ENCODE measurements around the gene SMO. TPM values are rescaled to one million over a fixed set of nuclear protein-coding genes. Genes with fewer than 3 reads are reported as not detected.
A peak's percentile ranks its signal among the peaks of the same experiment; 100 is the strongest.

SMO gene
- 4.6 TPM for total RNA-seq
- long read RNA-seq, result 0 reads

DNA sequence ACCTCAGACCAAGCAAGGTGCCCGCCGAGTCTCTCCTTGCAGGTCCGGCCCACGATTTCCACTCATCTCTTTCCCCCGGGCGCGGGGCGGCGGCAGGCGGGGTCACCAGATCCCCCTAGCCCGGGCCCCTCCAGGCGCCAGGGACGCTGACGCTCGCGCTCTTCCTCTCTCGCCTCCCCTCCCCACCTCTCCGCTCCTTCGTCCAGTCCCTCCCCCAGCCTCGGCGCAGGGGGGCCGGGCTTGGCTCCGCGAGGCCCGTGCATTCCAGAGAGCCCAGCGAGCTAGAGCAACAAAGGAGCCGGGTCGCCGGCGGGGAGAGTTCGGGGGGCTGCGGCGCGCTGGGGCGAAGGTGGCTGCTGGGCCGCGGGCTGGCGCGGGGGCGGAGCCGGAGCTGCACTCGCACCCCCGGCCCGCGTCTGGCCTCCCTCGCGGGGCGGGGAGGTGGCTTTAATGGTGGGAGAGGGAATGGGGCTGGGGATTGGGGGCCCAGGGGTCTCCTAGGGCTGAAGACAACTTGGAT lies at the start of gene SMO:
Gene SMO (plus strand): TSS at position 262 of the 520 bp plus-strand sequence. CDS start 519 bp downstream, outside the sequence.
- ATAC-seq, result peak; percentile 87
- peak; percentile 75 for DNase-seq (ENCODE audit: missing footprints)
- intact Hi-C loops (cut with DNase I), result no loop called here

GRCh38 chr7:129143724-129144094 lies 44.7 kb upstream of the SMO start:
- no peak for ATAC-seq

DNA sequence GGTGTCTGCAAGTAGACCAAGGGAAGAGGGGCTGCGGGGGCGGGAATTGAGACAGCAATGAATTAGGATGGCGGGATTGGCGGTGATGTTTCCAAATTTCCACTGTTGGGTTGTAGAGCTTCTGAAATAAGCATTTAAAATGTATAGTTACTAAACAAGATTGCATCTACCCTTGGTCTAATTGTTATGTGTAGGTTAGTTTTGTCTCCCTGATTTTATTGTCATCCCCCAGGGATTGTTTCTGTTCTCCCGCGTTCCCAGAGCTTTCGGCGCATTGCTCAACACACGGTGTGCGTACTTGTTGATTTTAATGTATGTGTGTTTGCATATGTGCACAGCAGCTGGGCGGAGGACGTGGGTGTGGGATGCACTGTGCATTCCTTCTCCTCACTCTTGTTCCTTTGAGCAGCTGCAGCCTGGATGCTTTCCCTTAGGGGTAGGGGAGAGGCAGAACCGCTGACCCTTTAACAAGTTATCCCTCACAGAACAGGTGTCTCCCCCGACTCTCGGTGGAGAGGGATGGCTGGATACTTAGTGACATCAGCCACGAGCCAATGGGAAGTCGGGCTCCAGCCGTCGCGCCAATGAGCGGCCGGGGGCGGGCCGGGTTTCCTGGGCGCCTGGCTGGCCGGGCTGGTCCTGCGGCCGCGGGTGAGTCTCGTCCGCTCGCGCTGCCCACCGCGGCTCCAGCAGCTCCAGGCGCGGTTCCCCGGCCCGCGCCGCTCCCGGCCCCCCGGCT lies 44.2 kb upstream of the SMO start, which contains the start of gene TSPAN33:
Gene TSPAN33 (plus strand): TSS at position 613 of the 739 bp plus-strand sequence. CDS start 274 bp downstream, outside the sequence.
- DNase-seq (ENCODE audit: missing footprints) (peak; percentile 92), ATAC-seq (peak; percentile 90)
- intact Hi-C loops (cut with DNase I), result no loop called here

More at GRCh38 chr7:129143724-129144094, 44.7 kb upstream of the SMO start:
- intact Hi-C loops (cut with DNase I), result no loop called here
- DNase-seq (ENCODE audit: missing footprints), result no peak

DNA sequence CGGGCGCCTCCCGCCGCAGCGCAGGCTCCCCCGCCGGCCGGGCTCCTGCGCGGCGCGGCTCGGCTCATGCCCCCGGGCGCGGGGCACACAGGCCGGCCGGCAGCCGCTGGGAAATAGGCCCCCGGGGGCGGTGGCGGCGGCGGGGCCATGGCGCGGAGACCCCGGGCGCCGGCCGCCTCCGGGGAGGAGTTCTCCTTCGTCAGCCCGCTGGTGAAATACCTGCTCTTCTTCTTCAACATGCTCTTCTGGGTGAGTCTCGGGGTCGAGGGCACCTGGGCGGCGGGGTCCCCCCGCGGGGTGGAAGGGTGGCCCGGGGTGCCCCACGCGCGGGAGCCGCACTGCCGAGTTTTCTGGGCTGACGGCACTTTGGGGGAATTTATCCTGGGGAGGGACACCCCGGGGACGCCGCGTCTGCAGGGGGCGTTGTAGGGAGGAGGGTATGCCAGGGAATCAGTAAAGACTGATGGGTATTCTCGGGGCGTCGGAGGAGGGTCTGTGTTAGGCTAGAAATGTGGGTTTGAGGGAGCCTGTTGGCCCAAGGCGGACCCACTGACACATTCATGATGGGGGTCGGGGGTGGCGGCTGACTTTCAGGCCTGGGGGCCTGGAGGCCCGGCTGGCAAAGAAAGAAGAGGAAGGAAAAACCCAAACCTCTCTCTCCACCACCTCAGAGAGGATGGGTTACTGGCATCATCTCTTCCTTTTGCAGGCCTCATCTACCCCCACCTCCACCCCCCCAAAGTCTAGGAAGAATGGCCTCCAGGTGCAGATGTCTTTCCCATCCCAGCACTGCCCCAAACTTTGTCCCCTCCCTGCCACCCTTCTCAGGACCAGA lies 43.4 kb upstream of the SMO start:
- ATAC-seq (no peak), DNase-seq (ENCODE audit: missing footprints) (no peak)
- intact Hi-C loops (cut with DNase I), result no loop called here

- ATAC-seq (peak; percentile 46), DNase-seq (ENCODE audit: missing footprints) (peak; percentile 68)
- intact Hi-C loops (cut with DNase I), result no loop called here
Measured at GRCh38 chr7:129146237-129146979, 42.0 kb upstream of the SMO start.

DNA sequence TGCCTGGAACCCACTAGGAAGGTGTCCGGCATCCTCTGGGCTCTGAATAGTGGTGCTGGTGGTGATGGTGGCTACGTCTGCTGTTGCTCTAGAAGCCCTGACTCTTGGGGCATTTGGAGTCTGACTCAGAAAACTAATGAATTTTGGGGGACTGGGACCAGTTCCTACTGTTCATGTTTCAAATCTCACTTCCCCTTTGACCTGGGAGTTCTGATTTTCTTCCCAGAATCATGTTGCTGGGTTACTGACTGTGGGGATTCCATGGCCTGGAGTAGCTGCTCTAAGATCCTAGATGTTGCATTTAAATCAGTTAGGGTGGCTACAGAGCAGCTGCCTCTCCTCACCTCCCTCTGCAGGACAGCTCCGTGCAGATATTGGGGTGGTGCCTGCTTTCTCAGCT lies 40.7 kb upstream of the SMO start:
- no peak for DNase-seq (ENCODE audit: missing footprints)
- no peak for ATAC-seq
- intact Hi-C loops (cut with DNase I), result no loop called here

DNA sequence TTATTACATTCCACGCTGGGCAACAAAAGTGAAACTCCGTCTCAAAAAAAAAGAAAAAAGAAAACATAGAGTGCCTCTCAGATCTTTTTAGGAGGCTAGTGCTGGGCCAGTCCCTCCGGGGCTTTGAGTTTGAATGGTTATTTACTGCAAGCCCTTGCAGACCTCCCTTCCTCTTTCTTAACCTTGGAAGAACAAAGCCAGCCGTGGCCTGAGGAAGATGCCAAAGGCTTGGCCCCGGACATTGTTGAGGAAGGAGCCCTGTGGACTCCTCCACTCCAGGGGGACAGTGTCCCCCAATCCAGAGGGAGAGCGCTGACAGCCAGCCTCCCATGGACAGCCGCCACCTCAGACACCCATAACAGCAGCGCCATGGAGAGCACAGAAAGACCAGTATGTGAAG lies 38.9 kb upstream of the SMO start:
- no peak for DNase-seq (ENCODE audit: missing footprints)
- intact Hi-C loops (cut with DNase I), result no loop called here
- peak; percentile 12 for ATAC-seq

DNA sequence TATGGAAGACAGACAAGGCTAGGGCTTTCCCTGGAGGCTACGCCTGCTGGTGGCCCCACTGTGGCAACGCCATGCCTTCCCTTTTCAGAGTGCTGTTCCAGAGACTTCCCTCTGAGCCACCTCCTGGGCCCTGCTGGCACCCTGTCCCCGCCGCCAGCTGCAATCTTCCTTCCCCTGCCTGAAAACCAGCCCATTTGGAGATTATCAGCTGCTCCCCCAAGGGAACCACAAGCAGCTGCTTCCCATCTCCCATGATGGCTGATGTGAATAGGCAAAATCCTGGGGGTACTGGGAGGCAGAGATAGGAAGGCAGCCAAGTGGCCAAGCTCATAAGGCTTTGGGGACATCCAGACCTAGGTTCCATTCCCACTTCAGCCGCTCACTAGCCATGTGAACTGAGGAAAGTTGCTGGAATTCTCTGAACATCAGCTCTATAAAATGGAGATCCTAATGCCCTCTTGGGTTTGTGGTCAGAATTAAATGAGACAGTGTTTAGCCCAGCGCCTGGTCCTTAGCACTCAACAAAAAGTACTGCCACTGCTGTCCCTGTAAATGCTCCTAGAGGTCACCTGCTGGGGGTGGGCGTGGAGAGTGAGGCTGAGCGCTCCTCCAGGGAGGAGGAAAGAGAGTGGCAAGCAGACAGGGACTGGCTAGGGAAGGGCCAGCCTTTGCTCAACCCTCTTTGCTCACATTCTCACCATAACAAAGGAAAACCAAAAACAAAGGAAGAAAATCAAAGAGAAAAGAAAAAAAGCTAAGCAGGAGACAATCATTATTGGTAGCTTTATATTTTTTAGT lies 38.0 kb upstream of the SMO start:
- ATAC-seq (peak; percentile 58), DNase-seq (ENCODE audit: missing footprints) (peak; percentile 64)
- intact Hi-C loops (cut with DNase I), result no loop called here

DNA sequence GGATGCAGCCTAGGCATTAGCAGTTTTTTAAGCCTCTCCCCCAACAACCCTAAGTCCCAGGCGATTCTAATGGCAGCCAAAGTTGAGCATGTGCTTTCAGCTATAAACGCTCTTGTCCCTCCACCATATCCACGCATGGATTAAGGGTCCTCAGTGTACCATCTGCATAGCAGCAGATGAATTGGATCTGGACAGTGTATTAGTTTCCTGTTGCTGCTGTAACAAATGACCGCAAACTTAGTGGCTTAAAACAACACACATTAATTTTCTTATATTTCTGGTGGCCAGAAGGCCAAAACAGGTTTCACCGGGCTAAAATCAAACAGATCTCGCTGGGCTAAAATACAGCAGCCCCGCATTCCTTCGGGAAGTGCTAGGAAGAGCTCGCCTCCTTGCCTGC lies 30.8 kb upstream of the SMO start:
- no peak for DNase-seq (ENCODE audit: missing footprints)
- no peak for ATAC-seq
- intact Hi-C loops (cut with DNase I), result no loop called here

DNA sequence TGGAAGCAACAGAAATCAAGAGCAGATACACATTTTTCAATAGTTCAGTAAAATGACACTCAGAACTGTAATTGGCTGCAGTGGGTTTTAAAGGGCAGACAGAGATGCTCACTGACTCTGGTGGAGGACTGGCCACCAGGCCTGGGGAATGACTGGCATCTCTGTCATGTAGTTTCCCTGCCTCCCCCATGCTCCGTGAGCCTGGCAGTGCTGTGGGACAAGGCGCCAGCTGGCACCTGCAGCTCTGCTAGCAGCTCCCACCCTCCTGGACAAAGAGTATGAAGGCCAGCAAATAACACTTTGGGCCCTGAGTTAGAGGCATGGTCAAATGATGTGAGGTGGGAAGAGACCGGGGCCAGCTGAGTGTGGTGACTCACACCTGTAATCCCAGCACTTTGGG lies 28.9 kb upstream of the SMO start:
- no peak for DNase-seq (ENCODE audit: missing footprints)
- intact Hi-C loops (cut with DNase I), result no loop called here
- peak; percentile 86 for ATAC-seq

GRCh38 chr7:129160161-129160905 lies 28.1 kb upstream of the SMO start:
- no peak for ATAC-seq
- intact Hi-C loops (cut with DNase I), result no loop called here

DNA sequence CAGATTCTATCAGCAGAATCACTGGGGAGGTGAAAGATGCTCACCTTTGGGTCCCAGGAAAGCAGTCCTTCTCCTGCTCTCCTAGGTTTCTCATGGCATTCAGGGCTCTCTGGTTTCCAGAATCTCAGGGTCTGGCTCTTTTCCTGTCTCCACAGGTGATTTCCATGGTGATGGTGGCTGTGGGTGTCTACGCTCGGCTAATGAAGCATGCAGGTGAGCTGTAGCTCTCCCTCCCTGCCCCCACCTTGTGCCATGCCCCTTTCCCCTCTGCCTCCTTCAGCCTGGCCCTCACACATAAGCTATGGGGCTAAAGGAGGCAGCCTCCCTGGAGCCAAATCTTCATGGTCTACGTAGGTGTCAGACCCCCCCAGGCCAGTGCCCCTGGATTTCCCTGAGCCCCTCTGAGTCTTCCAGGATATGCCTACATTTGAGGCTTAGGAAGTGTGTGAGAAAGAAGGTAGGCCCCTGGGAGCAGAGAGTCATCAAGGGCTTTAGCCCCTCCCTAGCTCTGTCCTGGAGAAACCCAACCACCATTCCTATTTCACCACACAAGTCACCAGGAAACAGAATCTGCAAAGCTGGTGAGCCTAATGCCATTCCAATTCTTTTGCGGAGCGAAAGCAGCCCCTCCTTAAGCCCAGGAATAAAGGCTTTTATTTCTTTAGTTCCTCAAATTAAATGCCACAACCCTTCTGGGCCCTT lies 26.8 kb upstream of the SMO start:
- no peak for DNase-seq (ENCODE audit: missing footprints)
- intact Hi-C loops (cut with DNase I), result loop anchor here (2.0 kb wide), 1 partner anchor 49 kb away; no protein-coding TSS in a partner anchor
- ATAC-seq, result no peak

More at GRCh38 chr7:129160161-129160905, 28.1 kb upstream of the SMO start:
- no peak for DNase-seq (ENCODE audit: missing footprints)

DNA sequence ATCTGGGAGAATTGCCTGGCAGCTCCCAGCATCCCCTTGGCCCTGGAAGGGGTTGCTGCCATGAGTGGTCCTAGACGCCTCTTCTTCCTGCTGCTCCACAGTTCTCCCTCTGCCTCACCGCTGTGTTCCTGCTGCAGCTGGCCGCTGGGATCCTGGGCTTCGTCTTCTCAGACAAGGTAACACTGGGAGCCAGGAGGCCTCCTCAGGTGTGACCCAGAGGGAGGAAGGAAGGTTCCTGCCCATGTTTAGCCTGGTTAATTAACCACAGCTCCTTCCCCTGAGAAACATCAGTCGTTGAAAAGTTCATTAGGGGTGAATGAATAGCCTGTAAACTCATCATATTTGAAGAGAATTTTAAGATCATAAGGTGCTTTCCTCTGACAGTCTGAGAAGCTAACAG lies 25.7 kb upstream of the SMO start:
- intact Hi-C loops (cut with DNase I), result loop anchor here (2.0 kb wide), 1 partner anchor 48 kb away; no protein-coding TSS in a partner anchor
- DNase-seq (ENCODE audit: missing footprints), result no peak
- ATAC-seq, result no peak

- intact Hi-C loops (cut with DNase I), result loop anchor here (2.0 kb wide), 1 partner anchor 47 kb away; no protein-coding TSS in a partner anchor
- ATAC-seq, result no peak
- no peak for DNase-seq (ENCODE audit: missing footprints)
Measured at GRCh38 chr7:129163875-129164544, 24.4 kb upstream of the SMO start.

DNA sequence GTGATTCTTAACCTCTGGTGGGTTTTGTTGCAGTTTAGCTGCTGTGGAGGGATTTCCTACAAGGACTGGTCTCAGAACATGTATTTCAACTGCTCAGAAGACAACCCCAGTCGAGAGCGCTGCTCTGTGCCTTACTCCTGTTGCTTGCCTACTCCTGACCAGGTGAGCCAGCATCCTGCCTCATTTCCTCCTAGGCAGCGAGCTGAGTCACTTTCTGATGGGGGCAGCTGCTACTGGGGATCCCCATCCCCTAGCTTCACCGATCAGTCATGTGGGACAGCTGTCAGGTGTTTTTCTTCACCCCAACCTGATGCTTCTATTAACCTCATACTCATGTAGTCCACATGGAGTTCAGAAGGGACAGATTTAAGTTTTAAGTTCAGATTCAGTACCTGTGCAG lies 21.7 kb upstream of the SMO start:
- DNase-seq (ENCODE audit: missing footprints) (no peak), ATAC-seq (no peak)
- intact Hi-C loops (cut with DNase I), result no loop called here

DNA sequence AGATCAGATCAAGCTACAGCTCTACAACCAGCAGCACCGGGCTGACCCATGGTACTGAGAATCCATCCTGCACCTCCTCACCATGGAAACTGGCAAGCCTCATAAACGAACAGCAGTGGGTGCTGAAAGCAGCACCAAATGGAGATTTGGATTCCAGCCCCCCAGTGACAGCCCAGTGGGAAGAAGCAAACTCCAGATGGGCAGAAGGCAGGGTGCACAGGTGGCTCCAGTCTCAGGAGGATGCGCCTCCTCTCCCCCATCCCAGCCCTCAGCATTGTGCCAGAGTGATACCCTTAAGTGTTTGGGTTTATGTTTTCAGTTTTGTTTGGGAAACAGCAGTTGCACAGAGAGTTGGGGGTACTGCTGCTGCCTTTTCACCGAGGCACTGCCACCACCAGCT lies 20.6 kb upstream of the SMO start:
- ATAC-seq, result no peak
- intact Hi-C loops (cut with DNase I), result no loop called here
- DNase-seq (ENCODE audit: missing footprints), result no peak

Measured in Right ventricle myocardium inferior (tissue), 1 donor.